Esophagus (tissue), 2 donors: ENCODE results near the gene LAPTM5. TPM values are rescaled to one million over a fixed set of nuclear protein-coding genes. Genes with fewer than 3 reads are reported as not detected.

Source experiments
- H3K27ac ChIP-seq, 2 donors: one replicate each; pipeline ENCODE4 v1.5.1; 2013; ENCODE audit warnings: low read depth in 2 of 2, mild to moderate bottlenecking in 2 of 2, inconsistent platforms in 1 of 2, low read length in 1 of 2, moderate library complexity in 1 of 2
- H3K27me3 ChIP-seq, 2 donors: one replicate each; pipeline ENCODE4 v1.6.1; 2013; ENCODE audit warnings: low read length in 2 of 2, control low read depth in 1 of 2, mild to moderate bottlenecking in 1 of 2; ENCODE audit not compliant: insufficient read depth in 2 of 2, control insufficient read depth in 1 of 2
- H3K36me3 ChIP-seq, 2 donors: one replicate each; pipeline ENCODE4 v1.6.1; 2013; ENCODE audit warnings: low read length in 1 of 2; ENCODE audit not compliant: control insufficient read depth in 2 of 2, insufficient read depth in 2 of 2
- H3K4me1 ChIP-seq, 2 donors: one replicate each; pipeline ENCODE4 v1.6.1; 2013; ENCODE audit warnings: low read length in 1 of 2; ENCODE audit not compliant: control insufficient read depth in 2 of 2, insufficient read depth in 2 of 2
- H3K4me3 ChIP-seq, 2 donors: one replicate each; pipeline ENCODE4 v1.5.1; 2013; ENCODE audit warnings: low read length in 2 of 2, mild to moderate bottlenecking in 2 of 2, low read depth in 1 of 2, moderate library complexity in 1 of 2
- H3K9me3 ChIP-seq, 2 donors: one replicate each; pipeline ENCODE4 v1.6.1; 2013; ENCODE audit warnings: mild to moderate bottlenecking in 2 of 2, low read depth in 1 of 2, low read length in 1 of 2, moderate library complexity in 1 of 2; ENCODE audit not compliant: control insufficient read depth in 2 of 2, insufficient read depth in 1 of 2
- WGBS, 2 donors: extraction: QIAGEN DNeasy Blood & Tissue Kit; methylation state at CpG; one replicate each; pipeline ENCODE4 v1.1.7; 2013; 5-methylcytosine and 5-hydroxymethylcytosine counted together
- polyA plus RNA-seq, 2 donors: library from polyadenylated mRNA; stranded (reverse); fragments of 200-250 nt; gene quantifications; one replicate each; pipeline ENCODE4 v1.2.3, GENCODE V29; 2013
- donor health status: healthy with polysubstance abuse.
- donor health status: Bipolar disorder and iron deficiency.

The LAPTM5 gene, protein sequence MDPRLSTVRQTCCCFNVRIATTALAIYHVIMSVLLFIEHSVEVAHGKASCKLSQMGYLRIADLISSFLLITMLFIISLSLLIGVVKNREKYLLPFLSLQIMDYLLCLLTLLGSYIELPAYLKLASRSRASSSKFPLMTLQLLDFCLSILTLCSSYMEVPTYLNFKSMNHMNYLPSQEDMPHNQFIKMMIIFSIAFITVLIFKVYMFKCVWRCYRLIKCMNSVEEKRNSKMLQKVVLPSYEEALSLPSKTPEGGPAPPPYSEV
- 10 to 100 TPM in 1 of 2 donors, 1 to 10 TPM in 1; 10.0 to 15.5 TPM for polyA plus RNA-seq

DNA sequence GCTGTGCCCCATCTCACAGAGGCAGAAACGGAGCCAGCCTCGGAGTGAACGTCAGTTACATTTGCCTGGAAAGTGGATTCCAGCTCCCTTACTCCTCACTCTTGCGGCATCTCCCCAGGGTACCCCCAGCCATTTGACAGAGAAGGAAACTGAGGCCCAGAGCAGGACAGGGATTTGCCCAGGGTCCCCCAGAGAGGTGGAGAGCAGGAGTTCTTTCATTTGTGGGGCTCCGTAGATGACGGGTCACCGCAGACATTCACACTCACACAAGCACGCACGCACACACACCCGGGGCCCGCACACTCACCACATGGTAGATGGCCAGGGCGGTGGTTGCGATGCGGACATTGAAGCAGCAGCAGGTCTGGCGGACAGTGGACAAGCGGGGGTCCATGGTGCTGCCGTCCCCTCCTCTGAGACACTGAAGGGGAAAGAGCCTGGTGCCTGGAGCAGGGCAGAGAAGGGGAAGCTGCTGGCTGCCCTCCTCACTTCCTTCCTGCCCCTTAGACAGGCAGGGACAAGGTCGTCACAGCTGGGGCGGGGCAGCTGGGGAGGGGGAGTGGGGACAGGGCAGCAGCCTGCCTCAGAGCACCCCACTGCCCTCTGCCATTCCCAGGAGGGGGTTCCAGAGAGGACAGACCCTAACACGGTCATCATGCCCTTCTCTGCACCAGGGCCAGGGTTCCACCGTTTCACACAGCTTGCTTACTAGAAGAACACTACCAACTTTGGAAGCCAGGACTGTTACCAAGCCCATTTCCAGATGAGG, at the start of gene LAPTM5:
LAPTM5 (minus strand) TSS at position 423 of the 769 bp plus-strand sequence; CDS start at position 394, 29 bp downstream.
- H3K9me3 ChIP-seq: no peaks in the 10 kb centered on the region
- H3K27me3 ChIP-seq: no peaks in the 10 kb centered on the region
- no peaks in the 10 kb centered on the region for H3K4me1 ChIP-seq
- WGBS, 2 donors: 47 to 60% methylated on average over 21 of the region's 21 CpGs
- peak within 1 kb of the TSS; percentile 25 to 30 for H3K4me3 ChIP-seq
- H3K27ac ChIP-seq: peak within 1 kb of the TSS; percentile 50 to 54
- no peaks in the 10 kb centered on the region for H3K36me3 ChIP-seq

DNA sequence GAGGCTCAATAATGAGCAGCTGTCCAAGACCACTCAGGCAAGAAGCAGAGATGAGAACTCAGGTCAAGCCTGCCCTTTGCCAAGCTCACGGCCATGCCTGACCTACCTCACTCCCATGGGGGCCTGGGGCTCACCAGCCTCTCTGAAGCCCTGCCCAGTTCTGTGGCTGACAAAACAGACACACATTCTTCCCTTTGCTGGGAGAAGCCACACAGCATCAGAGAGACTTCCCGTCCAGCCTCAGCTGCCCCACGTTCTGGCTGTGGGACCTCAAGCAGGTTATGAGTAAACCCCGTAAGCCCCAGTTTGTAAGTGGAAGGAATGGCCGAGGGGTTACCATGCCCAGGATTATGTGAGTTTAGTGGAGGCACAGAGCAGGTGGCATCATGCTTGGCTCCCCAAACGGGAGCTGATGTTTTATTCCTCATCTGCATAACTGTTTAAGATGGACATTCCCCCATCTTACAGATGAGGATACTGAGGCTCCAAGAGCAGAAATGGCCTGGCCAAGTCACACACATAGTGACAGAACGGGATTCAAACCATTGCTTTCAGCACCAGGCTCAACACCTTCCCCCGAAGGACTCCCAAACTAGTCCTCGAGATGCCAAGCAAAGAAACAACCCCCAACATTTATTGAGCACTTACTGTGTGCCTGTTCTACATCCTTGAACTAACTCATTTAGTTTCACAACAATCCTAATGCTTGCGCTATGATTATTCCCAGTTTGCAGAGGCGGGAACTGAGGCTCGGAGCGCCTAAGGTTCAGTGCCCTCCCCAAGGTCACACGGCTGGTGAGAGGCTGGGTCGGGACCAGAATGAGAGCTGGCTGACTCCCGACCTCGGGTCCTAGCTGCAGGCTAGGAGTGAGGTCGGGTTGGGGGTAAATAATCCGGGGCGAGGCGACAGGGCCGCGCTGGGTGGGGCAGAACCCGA, 49.1 kb upstream of the LAPTM5 start:
- Histone ChIP-seq H3K27ac (no peak overlapping the region), H3K4me3 (no peak overlapping the region), H3K9me3 (no peaks in the 10 kb centered on the region), H3K4me1 (peaks cover 0 to 5% of the 10 kb centered on the region in 2 donors), H3K27me3 (no peaks in the 10 kb centered on the region), H3K36me3 (no peaks in the 10 kb centered on the region)
- 59 to 61% methylated on average over 24 of the region's 24 CpGs for WGBS, 2 donors

DNA sequence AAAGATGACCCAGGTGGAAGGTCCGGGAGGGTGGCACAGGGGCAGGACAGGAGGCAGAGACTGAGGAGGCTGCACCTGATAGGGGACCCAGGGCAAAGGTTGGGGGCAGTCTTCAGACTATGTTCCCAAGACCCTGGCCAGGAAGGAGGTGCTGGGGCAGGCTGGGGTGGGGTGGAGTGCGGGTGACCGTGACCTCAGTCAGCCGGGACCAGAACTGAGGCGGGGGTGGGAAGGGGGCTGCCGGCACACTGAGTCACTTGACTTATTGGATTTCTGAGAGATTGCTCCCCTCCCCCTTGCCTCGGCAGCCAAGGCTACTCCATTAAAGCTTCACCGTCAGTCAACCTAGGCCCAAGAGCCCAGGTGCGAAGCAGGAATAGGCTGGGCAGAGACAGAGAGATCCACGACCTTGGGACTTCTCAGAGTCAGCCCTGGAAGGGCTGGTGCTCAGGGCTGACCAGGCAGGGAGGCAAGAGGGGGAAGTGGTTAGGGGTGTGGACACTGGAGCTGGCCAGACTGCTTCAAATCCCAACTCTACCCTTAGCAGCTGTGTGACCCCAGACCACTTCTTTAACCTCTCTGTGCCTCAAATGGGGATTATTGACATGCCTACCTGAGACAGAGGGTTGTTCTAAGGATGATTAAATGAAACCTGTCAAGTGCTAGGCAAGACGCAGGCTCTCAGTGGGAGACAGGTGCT, 47.9 kb upstream of the LAPTM5 start:
- Histone ChIP-seq H3K4me3 (no peak overlapping the region), H3K27ac (no peak overlapping the region), H3K27me3 (no peaks in the 10 kb centered on the region), H3K4me1 (peaks cover 0 to 5% of the 10 kb centered on the region in 2 donors), H3K36me3 (no peaks in the 10 kb centered on the region), H3K9me3 (no peaks in the 10 kb centered on the region)
- WGBS, 2 donors: 53 to 60% methylated on average over 11 of the region's 11 CpGs

DNA sequence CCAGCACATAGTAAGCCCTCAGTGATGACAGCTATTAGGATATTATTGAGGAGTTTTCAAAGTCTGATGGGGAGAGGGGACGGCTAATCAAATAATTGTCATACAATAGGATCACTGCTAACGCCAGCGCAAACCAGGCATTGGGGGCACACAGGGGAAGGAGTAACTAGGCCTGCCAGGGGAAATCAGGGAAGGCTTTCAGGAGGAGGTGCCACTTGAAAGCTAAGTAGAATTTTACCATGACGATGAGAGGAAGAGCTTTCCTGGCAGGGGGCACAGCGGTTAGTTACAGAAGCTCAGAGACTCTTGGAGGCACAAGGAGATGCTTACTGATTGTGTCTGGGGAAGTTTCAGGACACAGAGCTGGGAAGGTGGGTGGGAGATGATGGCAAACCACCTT, 47.2 kb upstream of the LAPTM5 start:
- Histone ChIP-seq H3K27me3 (no peaks in the 10 kb centered on the region), H3K36me3 (no peaks in the 10 kb centered on the region)

DNA sequence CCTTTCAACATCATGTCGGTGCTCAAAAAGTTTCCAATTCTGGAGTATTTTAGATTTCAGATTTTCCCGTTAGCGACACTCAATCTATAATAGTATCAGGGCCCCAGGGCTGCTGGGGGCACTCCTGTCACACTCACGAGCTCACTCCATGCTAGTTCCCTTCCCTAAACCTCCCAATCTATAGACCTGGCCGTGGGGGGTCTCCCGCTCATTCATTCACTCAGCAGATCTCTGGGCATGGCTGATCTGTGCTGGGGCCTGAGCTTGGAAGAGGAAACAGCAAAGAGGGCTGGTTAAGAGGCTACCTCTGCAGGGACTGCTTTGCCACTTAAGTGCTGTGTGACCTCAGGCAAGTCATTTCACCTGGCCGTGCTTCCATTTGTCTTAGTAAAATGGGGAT, 46.8 kb upstream of the LAPTM5 start:
- no peak overlapping the region for H3K27ac ChIP-seq
- H3K9me3 ChIP-seq: no peaks in the 10 kb centered on the region
- no peaks in the 10 kb centered on the region for H3K27me3 ChIP-seq
- 90% methylated on average over 7 of the region's 7 CpGs for WGBS, 2 donors
- H3K4me3 ChIP-seq: no peak overlapping the region
- peaks cover 0 to 5% of the 10 kb centered on the region in 2 donors for H3K4me1 ChIP-seq
- no peaks in the 10 kb centered on the region for H3K36me3 ChIP-seq

More for the DNA sequence above, 47.2 kb upstream of the LAPTM5 start:
- Histone ChIP-seq H3K27ac (no peak overlapping the region), H3K4me1 (peaks cover 0 to 5% of the 10 kb centered on the region in 2 donors), H3K9me3 (no peaks in the 10 kb centered on the region), H3K4me3 (no peak overlapping the region)
- 65 to 79% methylated on average over 5 of the region's 5 CpGs for WGBS, 2 donors

DNA sequence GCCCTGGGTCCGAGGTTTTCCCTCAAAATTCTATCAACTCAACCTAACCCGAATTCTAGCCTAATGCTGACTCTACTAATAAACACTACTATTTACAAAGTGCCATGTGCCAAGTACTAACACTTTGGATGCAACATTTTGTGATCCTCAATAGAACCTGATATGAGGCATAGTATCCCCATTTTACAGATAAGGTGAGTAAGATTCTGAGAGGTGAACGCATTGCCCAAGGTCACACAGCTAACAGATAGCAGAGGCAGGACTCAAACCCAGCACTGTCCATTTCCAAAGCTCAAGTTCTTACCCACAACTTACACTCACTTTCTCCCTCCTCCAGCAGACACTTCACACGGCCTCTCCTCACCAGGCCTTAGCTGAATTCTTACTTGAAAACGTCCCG, 46.0 kb upstream of the LAPTM5 start:
- H3K4me1 ChIP-seq: peaks cover 0 to 5% of the 10 kb centered on the region in 2 donors
- H3K27me3 ChIP-seq: no peaks in the 10 kb centered on the region
- H3K4me3 ChIP-seq: no peak overlapping the region
- H3K9me3 ChIP-seq: no peaks in the 10 kb centered on the region
- H3K27ac ChIP-seq: no peak overlapping the region
- WGBS, 2 donors: 77 to 81% methylated on average over 6 of the region's 6 CpGs
- no peaks in the 10 kb centered on the region for H3K36me3 ChIP-seq

DNA sequence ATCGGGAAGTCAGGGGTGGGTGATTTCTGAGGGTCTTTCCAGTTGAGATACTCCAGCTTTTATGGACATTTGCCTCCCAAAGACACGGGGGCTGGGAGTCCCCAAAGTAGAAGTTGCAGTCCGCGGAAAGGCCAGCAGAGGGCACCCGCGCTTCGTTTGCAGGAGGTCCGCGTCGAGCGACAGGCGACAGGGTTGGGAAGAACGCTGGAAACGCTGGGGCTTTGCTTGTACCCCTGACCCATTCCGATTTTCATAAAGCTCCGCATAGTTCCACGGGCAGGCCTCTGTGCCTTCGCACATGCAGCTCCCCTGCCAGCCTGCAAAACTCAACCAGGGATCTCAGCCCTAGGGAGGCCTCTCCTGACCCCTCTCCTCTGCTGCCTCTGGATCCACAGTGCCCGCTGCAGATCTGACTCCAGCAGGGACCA, 44.2 kb upstream of the LAPTM5 start:
- Histone ChIP-seq H3K9me3 (no peaks in the 10 kb centered on the region), H3K4me3 (no peak overlapping the region), H3K27ac (no peak overlapping the region), H3K27me3 (no peaks in the 10 kb centered on the region), H3K4me1 (peaks cover 0 to 5% of the 10 kb centered on the region in 2 donors), H3K36me3 (no peaks in the 10 kb centered on the region)
- 3 to 4% methylated on average over 19 of the region's 19 CpGs for WGBS, 2 donors

DNA sequence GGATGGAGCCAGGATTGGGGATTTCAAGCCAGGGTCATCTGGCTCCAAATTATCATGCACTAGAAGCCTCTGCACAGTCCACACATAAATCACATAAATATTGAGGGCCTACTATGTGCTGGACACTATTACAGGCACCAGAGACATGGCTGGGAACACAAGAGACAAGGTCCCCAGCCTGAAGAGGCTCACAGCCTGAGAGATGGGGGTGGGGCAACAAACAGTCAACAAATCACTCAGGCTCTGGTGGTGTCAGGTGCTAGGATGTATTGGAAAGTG, 41.6 kb upstream of the LAPTM5 start:
- Histone ChIP-seq H3K36me3 (no peaks in the 10 kb centered on the region), H3K9me3 (no peaks in the 10 kb centered on the region), H3K27me3 (no peaks in the 10 kb centered on the region), H3K27ac (no peak overlapping the region), H3K4me1 (peaks cover 0 to 2% of the 10 kb centered on the region in 2 donors), H3K4me3 (no peak overlapping the region)
